ENCODE measurements around the gene DLEU7.

DNA sequence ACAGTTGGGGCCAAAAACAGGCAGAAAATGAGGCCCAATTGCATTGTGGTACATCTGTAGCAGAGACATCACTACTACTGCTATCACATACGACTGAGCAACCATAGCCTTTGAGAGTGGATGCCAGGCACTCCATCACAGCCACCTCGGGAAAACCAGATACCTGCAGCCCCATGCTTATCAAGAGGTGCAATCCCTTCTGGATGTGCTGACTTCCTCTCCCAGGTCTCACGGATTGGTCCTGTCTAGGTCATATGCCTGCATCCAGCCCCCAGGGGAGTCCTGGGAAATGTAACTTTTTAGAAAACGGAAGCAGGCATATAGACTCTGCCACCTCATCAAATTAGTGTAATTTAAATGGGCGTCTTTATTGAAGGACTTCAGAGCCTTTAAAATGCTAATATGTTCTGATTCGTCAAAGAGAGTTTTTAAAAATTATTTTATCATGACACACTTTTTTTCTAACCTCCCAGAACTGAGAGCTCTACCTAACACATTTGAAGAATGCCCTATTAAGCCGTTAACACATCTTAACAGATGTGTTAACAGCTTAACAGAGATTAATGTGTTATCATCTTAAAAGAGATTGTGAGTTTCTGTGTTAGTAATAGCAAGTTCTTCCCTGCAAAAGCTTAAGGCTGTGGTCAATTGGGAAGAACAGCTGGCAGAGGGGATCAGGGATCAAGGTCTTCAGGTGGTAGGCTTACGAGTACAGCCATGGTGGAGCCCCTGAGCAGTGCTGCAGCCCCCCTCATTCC lies 63.9 kb downstream of the DLEU7 start:
- TF ChIP-seq ZNF77 (CRISPR knock-in tag; IDR thresholded peaks at IDR 0.05) (no peak), ZNF717 (CRISPR knock-in tag; IDR thresholded peaks at IDR 0.05) (no peak), ZNF431 (CRISPR knock-in tag; IDR thresholded peaks at IDR 0.05) (no peak)

Data from K562 (cell line).